Panc1 (cell line): ENCODE results near the gene SLC6A6.

Source experiments
- POLR2AphosphoS5 ChIP-seq: IDR thresholded peaks from 2 replicates; pipeline ENCODE4 v1.6.1; 2012; ENCODE audit warnings: mild to moderate bottlenecking, low read depth, low read length, moderate library complexity
- TF ChIP-seq, protein P1 (sequence below), 2 experiments: IDR thresholded peaks; 2 replicates each; pipeline ENCODE4 v1.6.1; 2011 to 2012; ENCODE audit warnings: low read depth in 2 of 2, control low read depth in 1 of 2, low read length in 1 of 2, mild to moderate bottlenecking in 1 of 2, moderate library complexity in 1 of 2; ENCODE audit not compliant: insufficient read depth in 1 of 2
- TF ChIP-seq, protein P2 (sequence below): fragments of 450-650 bp; IDR thresholded peaks from 2 replicates; pipeline ENCODE4 v1.5.1; 2017; ENCODE audit warnings: mild to moderate bottlenecking

GRCh38 chr3:14483286-14483685 is 80.9 kb downstream of the SLC6A6 start:
- TF ChIP-seq, protein P1, sequence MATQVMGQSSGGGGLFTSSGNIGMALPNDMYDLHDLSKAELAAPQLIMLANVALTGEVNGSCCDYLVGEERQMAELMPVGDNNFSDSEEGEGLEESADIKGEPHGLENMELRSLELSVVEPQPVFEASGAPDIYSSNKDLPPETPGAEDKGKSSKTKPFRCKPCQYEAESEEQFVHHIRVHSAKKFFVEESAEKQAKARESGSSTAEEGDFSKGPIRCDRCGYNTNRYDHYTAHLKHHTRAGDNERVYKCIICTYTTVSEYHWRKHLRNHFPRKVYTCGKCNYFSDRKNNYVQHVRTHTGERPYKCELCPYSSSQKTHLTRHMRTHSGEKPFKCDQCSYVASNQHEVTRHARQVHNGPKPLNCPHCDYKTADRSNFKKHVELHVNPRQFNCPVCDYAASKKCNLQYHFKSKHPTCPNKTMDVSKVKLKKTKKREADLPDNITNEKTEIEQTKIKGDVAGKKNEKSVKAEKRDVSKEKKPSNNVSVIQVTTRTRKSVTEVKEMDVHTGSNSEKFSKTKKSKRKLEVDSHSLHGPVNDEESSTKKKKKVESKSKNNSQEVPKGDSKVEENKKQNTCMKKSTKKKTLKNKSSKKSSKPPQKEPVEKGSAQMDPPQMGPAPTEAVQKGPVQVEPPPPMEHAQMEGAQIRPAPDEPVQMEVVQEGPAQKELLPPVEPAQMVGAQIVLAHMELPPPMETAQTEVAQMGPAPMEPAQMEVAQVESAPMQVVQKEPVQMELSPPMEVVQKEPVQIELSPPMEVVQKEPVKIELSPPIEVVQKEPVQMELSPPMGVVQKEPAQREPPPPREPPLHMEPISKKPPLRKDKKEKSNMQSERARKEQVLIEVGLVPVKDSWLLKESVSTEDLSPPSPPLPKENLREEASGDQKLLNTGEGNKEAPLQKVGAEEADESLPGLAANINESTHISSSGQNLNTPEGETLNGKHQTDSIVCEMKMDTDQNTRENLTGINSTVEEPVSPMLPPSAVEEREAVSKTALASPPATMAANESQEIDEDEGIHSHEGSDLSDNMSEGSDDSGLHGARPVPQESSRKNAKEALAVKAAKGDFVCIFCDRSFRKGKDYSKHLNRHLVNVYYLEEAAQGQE (IDR thresholded peaks at IDR 0.05; ENCODE audit: insufficient read depth in 1 of 2, low read depth in 2 of 2, low read length in 1 of 2), result no peak
- TF ChIP-seq, protein P2, sequence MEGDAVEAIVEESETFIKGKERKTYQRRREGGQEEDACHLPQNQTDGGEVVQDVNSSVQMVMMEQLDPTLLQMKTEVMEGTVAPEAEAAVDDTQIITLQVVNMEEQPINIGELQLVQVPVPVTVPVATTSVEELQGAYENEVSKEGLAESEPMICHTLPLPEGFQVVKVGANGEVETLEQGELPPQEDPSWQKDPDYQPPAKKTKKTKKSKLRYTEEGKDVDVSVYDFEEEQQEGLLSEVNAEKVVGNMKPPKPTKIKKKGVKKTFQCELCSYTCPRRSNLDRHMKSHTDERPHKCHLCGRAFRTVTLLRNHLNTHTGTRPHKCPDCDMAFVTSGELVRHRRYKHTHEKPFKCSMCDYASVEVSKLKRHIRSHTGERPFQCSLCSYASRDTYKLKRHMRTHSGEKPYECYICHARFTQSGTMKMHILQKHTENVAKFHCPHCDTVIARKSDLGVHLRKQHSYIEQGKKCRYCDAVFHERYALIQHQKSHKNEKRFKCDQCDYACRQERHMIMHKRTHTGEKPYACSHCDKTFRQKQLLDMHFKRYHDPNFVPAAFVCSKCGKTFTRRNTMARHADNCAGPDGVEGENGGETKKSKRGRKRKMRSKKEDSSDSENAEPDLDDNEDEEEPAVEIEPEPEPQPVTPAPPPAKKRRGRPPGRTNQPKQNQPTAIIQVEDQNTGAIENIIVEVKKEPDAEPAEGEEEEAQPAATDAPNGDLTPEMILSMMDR, result no peak
- TF ChIP-seq POLR2AphosphoS5, result no peak
